Trophoblast cell (in vitro differentiated cells and primary cell): ENCODE measurements around the gene MYO5B.

Experiments used
- DNase-seq, 2 donors: peaks; one replicate each; pipeline ENCODE4 v3.0.0-alpha.2; 2016
- H2AFZ ChIP-seq: 2 replicates; pipeline ENCODE4 v1.6.1; 2013; ENCODE audit warnings: low read length, moderate library complexity, mild to moderate bottlenecking; ENCODE audit not compliant: insufficient read depth, poor library complexity
- H2AK5ac ChIP-seq: 2 replicates; pipeline ENCODE4 v1.6.1; 2013; ENCODE audit warnings: mild to moderate bottlenecking, low read length
- H2BK120ac ChIP-seq: 2 replicates; pipeline ENCODE4 v1.6.1; 2013; ENCODE audit warnings: low read length, mild to moderate bottlenecking, moderate library complexity; ENCODE audit not compliant: insufficient read depth, poor library complexity
- H2BK12ac ChIP-seq: 2 replicates; pipeline ENCODE4 v1.6.1; 2013; ENCODE audit warnings: mild to moderate bottlenecking, low read length, moderate library complexity
- H2BK5ac ChIP-seq: 2 replicates; pipeline ENCODE4 v1.6.1; 2013; ENCODE audit warnings: low read length, low read depth, moderate library complexity, mild to moderate bottlenecking; ENCODE audit not compliant: poor library complexity
- H3K14ac ChIP-seq: 2 replicates; pipeline ENCODE4 v1.6.1; 2013; ENCODE audit warnings: mild to moderate bottlenecking, low read length
- H3K18ac ChIP-seq: 2 replicates; pipeline ENCODE4 v1.6.1; 2013; ENCODE audit warnings: mild to moderate bottlenecking, low read length
- H3K23ac ChIP-seq: 2 replicates; pipeline ENCODE4 v1.6.1; 2013; ENCODE audit warnings: low read length
- H3K27ac ChIP-seq: 2 replicates; pipeline ENCODE4 v1.5.1; 2013; ENCODE audit warnings: low read depth, mild to moderate bottlenecking, inconsistent platforms, low read length, moderate library complexity
- H3K27me3 ChIP-seq: 2 replicates; pipeline ENCODE4 v1.6.1; 2013; ENCODE audit warnings: inconsistent platforms, mild to moderate bottlenecking, low read length, moderate library complexity; ENCODE audit not compliant: insufficient read depth
- H3K36me3 ChIP-seq, 2 experiments: 1 replicate in 1 of 2; 2 replicates in 1 of 2; pipeline ENCODE4 v1.6.1; 2013; ENCODE audit warnings: low read length in 2 of 2, mild to moderate bottlenecking in 2 of 2, moderate library complexity in 1 of 2; ENCODE audit not compliant: insufficient read depth in 2 of 2, control insufficient read depth in 1 of 2
- H3K4ac ChIP-seq: 2 replicates; pipeline ENCODE4 v1.6.1; 2013; ENCODE audit warnings: low read depth, mild to moderate bottlenecking, low read length, moderate library complexity
- H3K4me1 ChIP-seq, 2 experiments: 1 replicate in 1 of 2; 2 replicates in 1 of 2; pipeline ENCODE4 v1.6.1; 2013; ENCODE audit warnings: low read length in 2 of 2, mild to moderate bottlenecking in 2 of 2, moderate library complexity in 1 of 2; ENCODE audit not compliant: insufficient read depth in 2 of 2, control insufficient read depth in 1 of 2
- H3K4me2 ChIP-seq: 2 replicates; pipeline ENCODE4 v1.6.1; 2013; ENCODE audit warnings: inconsistent platforms, mild to moderate bottlenecking, low read length, moderate library complexity
- H3K4me3 ChIP-seq: 2 replicates; pipeline ENCODE4 v1.5.1; 2013; ENCODE audit warnings: mild to moderate bottlenecking, low read depth, low read length, inconsistent platforms
- H3K79me1 ChIP-seq: one replicate; pipeline ENCODE4 v1.6.1; 2013; ENCODE audit warnings: low read length
- H3K79me2 ChIP-seq: 2 replicates; pipeline ENCODE4 v1.6.1; 2013; ENCODE audit warnings: low read length, mild to moderate bottlenecking; ENCODE audit not compliant: control insufficient read depth, insufficient read depth, poor library complexity
- H3K9ac ChIP-seq: 2 replicates; pipeline ENCODE4 v1.6.1; 2013; ENCODE audit warnings: mild to moderate bottlenecking, low read length
- H3K9me3 ChIP-seq: 2 replicates; pipeline ENCODE4 v1.6.1; 2013; ENCODE audit warnings: low read depth, mild to moderate bottlenecking, control low read depth, inconsistent platforms, low read length; ENCODE audit not compliant: insufficient read depth
- H4K12ac ChIP-seq: 2 replicates; pipeline ENCODE4 v1.6.1; 2013; ENCODE audit warnings: low read depth, mild to moderate bottlenecking, low read length, moderate library complexity
- H4K8ac ChIP-seq: 2 replicates; pipeline ENCODE4 v1.6.1; 2013; ENCODE audit warnings: low read depth, mild to moderate bottlenecking, low read length, moderate library complexity
- H4K91ac ChIP-seq: one replicate; pipeline ENCODE4 v1.6.1; 2013; ENCODE audit warnings: low read depth, mild to moderate bottlenecking, low read length, moderate library complexity
- WGBS: extraction: QIAGEN DNeasy Blood & Tissue Kit; methylation state at CpG from one replicate; pipeline ENCODE4 v1.1.7; 2013; ENCODE audit warnings: missing lambda C conversion rate; ENCODE audit not compliant: insufficient read length, insufficient coverage; ENCODE audit errors: extremely low coverage; 5-methylcytosine and 5-hydroxymethylcytosine counted together

Gene MYO5B

DNA sequence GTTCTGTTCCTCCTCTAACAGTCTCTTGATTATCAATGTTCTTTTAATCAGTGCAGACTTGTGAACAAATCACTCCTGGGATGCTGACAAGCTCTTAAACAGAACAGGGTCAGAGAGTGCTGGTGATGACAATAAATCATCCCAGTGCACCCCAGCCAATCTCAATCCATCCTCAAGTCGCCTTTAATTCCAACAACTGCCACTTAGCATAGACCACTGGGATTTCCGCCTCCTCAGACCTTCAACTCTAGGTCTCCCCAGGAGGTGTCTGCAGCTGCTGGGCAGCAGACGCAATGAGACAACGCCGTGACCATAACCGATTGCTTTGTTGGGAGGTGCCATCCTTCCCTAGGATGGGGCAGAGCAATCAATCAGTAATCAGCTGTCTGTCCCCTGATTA, 197.4 kb downstream of the MYO5B start:
- H2BK5ac ChIP-seq, result no peak overlapping the region
- no peak overlapping the region for H3K4ac ChIP-seq
- no peak overlapping the region for H3K27ac ChIP-seq
- no peak overlapping the region for H2BK120ac ChIP-seq
- WGBS, result no CpG with 5 or more reads among the region's 6 CpGs
- H2AFZ ChIP-seq, result no peak overlapping the region
- no peaks in the 10 kb centered on the region for H3K79me2 ChIP-seq
- H2BK12ac ChIP-seq, result no peak overlapping the region
- H3K23ac ChIP-seq, result no peak overlapping the region
- DNase-seq, result no peak
- no peak overlapping the region for H4K91ac ChIP-seq
- no peak overlapping the region for H3K14ac ChIP-seq
- no peaks in the 10 kb centered on the region for H3K27me3 ChIP-seq
- H3K18ac ChIP-seq, result no peak overlapping the region
- H2AK5ac ChIP-seq, result no peak overlapping the region
- H3K9me3 ChIP-seq, result no peaks in the 10 kb centered on the region
- H3K4me1 ChIP-seq, result no peaks in the 10 kb centered on the region
- H3K4me2 ChIP-seq, result no peak overlapping the region
- H4K12ac ChIP-seq, result no peak overlapping the region
- H3K9ac ChIP-seq, result no peak overlapping the region
- H4K8ac ChIP-seq, result no peak overlapping the region
- H3K36me3 ChIP-seq, result peaks cover 0 to 3% of the 10 kb centered on the region in 2 experiments
- no peak overlapping the region for H3K4me3 ChIP-seq
- H3K79me1 ChIP-seq, result no peaks in the 10 kb centered on the region

GRCh38 chr18:49994410-49994809, 200.5 kb downstream of the MYO5B start:
- H2AFZ ChIP-seq, result no peak overlapping the region
- WGBS, result no CpG with 5 or more reads among the region's 4 CpGs
- H4K8ac ChIP-seq, result no peak overlapping the region
- no peak overlapping the region for H3K27ac ChIP-seq
- H2BK5ac ChIP-seq, result no peak overlapping the region
- H3K79me1 ChIP-seq, result no peaks in the 10 kb centered on the region
- H2BK120ac ChIP-seq, result no peak overlapping the region
- no peaks in the 10 kb centered on the region for H3K36me3 ChIP-seq
- no peak overlapping the region for H2AK5ac ChIP-seq
- H3K4me2 ChIP-seq, result no peak overlapping the region
- H3K4me3 ChIP-seq, result no peak overlapping the region
- no peak overlapping the region for H3K18ac ChIP-seq
- no peaks in the 10 kb centered on the region for H3K9me3 ChIP-seq
- H3K27me3 ChIP-seq, result no peaks in the 10 kb centered on the region
- no peak for DNase-seq
- H3K4ac ChIP-seq, result no peak overlapping the region
- H3K23ac ChIP-seq, result no peak overlapping the region
- H3K14ac ChIP-seq, result no peak overlapping the region
- H3K4me1 ChIP-seq, result peaks cover 0 to under 1% of the 10 kb centered on the region in 2 experiments
- no peak overlapping the region for H4K12ac ChIP-seq
- H4K91ac ChIP-seq, result no peak overlapping the region
- H2BK12ac ChIP-seq, result no peak overlapping the region
- no peak overlapping the region for H3K9ac ChIP-seq
- H3K79me2 ChIP-seq, result no peaks in the 10 kb centered on the region

GRCh38 chr18:49993299-49993698, 201.6 kb downstream of the MYO5B start:
- H3K79me2 ChIP-seq, result no peaks in the 10 kb centered on the region
- H3K14ac ChIP-seq, result no peak overlapping the region
- no peak overlapping the region for H2BK12ac ChIP-seq
- H3K4me2 ChIP-seq, result no peak overlapping the region
- H2AK5ac ChIP-seq, result no peak overlapping the region
- no CpG with 5 or more reads among the region's 6 CpGs for WGBS
- H3K4me1 ChIP-seq, result peaks cover 0 to 4% of the 10 kb centered on the region in 2 experiments
- H4K91ac ChIP-seq, result no peak overlapping the region
- no peaks in the 10 kb centered on the region for H3K9me3 ChIP-seq
- H2AFZ ChIP-seq, result no peak overlapping the region
- DNase-seq, result no peak
- H4K12ac ChIP-seq, result no peak overlapping the region
- no peak overlapping the region for H3K4me3 ChIP-seq
- H3K79me1 ChIP-seq, result no peaks in the 10 kb centered on the region
- no peak overlapping the region for H3K18ac ChIP-seq
- no peak overlapping the region for H3K27ac ChIP-seq
- no peaks in the 10 kb centered on the region for H3K36me3 ChIP-seq
- no peak overlapping the region for H4K8ac ChIP-seq
- H2BK120ac ChIP-seq, result no peak overlapping the region
- H2BK5ac ChIP-seq, result no peak overlapping the region
- H3K4ac ChIP-seq, result no peak overlapping the region
- no peak overlapping the region for H3K9ac ChIP-seq
- H3K23ac ChIP-seq, result no peak overlapping the region
- H3K27me3 ChIP-seq, result no peaks in the 10 kb centered on the region

- H2AFZ ChIP-seq, result no peak overlapping the region
- no peak overlapping the region for H3K27ac ChIP-seq
- no peaks in the 10 kb centered on the region for H3K27me3 ChIP-seq
- H4K12ac ChIP-seq, result no peak overlapping the region
- peaks cover 2 to 3% of the 10 kb centered on the region in 2 experiments for H3K36me3 ChIP-seq
- no peaks in the 10 kb centered on the region for H3K79me2 ChIP-seq
- H2BK12ac ChIP-seq, result no peak overlapping the region
- H3K4me3 ChIP-seq, result no peak overlapping the region
- H2AK5ac ChIP-seq, result no peak overlapping the region
- H4K91ac ChIP-seq, result no peak overlapping the region
- H3K14ac ChIP-seq, result no peak overlapping the region
- peaks cover 3% of the 10 kb centered on the region for H3K9me3 ChIP-seq
- no peaks in the 10 kb centered on the region for H3K79me1 ChIP-seq
- no peak overlapping the region for H3K18ac ChIP-seq
- no peak overlapping the region for H3K9ac ChIP-seq
- no peak overlapping the region for H3K23ac ChIP-seq
- H2BK120ac ChIP-seq, result no peak overlapping the region
- no peak for DNase-seq
- H3K4me1 ChIP-seq, result peaks cover 0 to 4% of the 10 kb centered on the region in 2 experiments
- H4K8ac ChIP-seq, result no peak overlapping the region
- H3K4ac ChIP-seq, result no peak overlapping the region
- no peak overlapping the region for H2BK5ac ChIP-seq
- H3K4me2 ChIP-seq, result no peak overlapping the region
- no CpG with 5 or more reads among the region's 2 CpGs for WGBS
Measured at GRCh38 chr18:49988733-49989132, 206.2 kb downstream of the MYO5B start.
